Vagina (tissue), 2 donors: ENCODE results near the gene KCNJ18. TPM values are rescaled to one million over a fixed set of nuclear protein-coding genes. Genes with fewer than 3 reads are reported as not detected.
"Not testable (repeated sequence)": the region's sequence is repeated elsewhere in the genome, so short reads cannot be mapped to it uniquely, and the experiment has no call there.

Experiments used
- DNase-seq, 2 donors: peaks; one replicate each; pipeline ENCODE4 v3.0.0-alpha.2; 2017; ENCODE audit errors: extremely low spot score in 2 of 2
- H3K27ac ChIP-seq: fragments of 200-600 bp; sonication (generic); one replicate; pipeline ENCODE4 v1.5.1; 2019
- H3K27me3 ChIP-seq: fragments of 200-600 bp; sonication (generic); one replicate; pipeline ENCODE4 v1.5.1; 2019
- H3K36me3 ChIP-seq, 2 donors: fragments of 200-600 bp; sonication (generic); one replicate each; pipeline ENCODE4 v1.5.1; 2017 to 2019
- H3K4me1 ChIP-seq: fragments of 200-600 bp; sonication (generic); one replicate; pipeline ENCODE4 v1.5.1; 2019
- H3K4me3 ChIP-seq, 2 donors: fragments of 200-600 bp; sonication (generic); 1 replicate in 1 of 2; 2 replicates in 1 of 2; pipeline ENCODE4 v1.5.1; 2016 to 2019
- H3K9me3 ChIP-seq: fragments of 200-600 bp; sonication (generic); one replicate; pipeline ENCODE4 v1.5.1; 2019
- intact Hi-C: fragments of 100-400 bp; cut with DNase I; formaldehyde crosslinking; loops from one replicate; pipeline ENCODE4 v1.15.1; 2023
- total RNA-seq: library from RNA; depleted of rRNA; stranded (reverse); fragments of >200 nt; gene quantifications from one replicate; pipeline ENCODE4 v1.2.3, GENCODE V29; 2016

Gene KCNJ18
- total RNA-seq, 1 donor from 2014 or later: not detected

- H3K4me3 ChIP-seq, intact Hi-C loops, H3K36me3 ChIP-seq, H3K27ac ChIP-seq, H3K4me1 ChIP-seq, H3K9me3 ChIP-seq, H3K27me3 ChIP-seq: not testable (repeated sequence)
- DNase-seq: peak in 1 of 2 donors; percentile 86
Observed at GRCh38 chr17:21666711-21667412, 25.5 kb upstream of the KCNJ18 start.

GRCh38 chr17:21667413-21668117 is 24.8 kb upstream of the KCNJ18 start:
- intact Hi-C loops, H3K4me3 ChIP-seq, H3K4me1 ChIP-seq, H3K36me3 ChIP-seq, H3K27me3 ChIP-seq, H3K9me3 ChIP-seq, H3K27ac ChIP-seq: not testable (repeated sequence)
- DNase-seq: peak in 1 of 2 donors; percentile 82

GRCh38 chr17:21668118-21668488 is 24.2 kb upstream of the KCNJ18 start:
- H3K27me3 ChIP-seq, intact Hi-C loops, DNase-seq: not testable (repeated sequence)

GRCh38 chr17:21668746-21669508 is 23.4 kb upstream of the KCNJ18 start:
- H3K27me3 ChIP-seq, H3K4me1 ChIP-seq, H3K36me3 ChIP-seq, H3K9me3 ChIP-seq, H3K4me3 ChIP-seq, intact Hi-C loops, H3K27ac ChIP-seq: not testable (repeated sequence)
- DNase-seq: peak; percentile 85 to 95

More at GRCh38 chr17:21668118-21668488, 24.2 kb upstream of the KCNJ18 start:
- not testable (repeated sequence) for H3K27ac ChIP-seq, H3K36me3 ChIP-seq, H3K4me3 ChIP-seq, H3K4me1 ChIP-seq, H3K9me3 ChIP-seq

- H3K4me1 ChIP-seq, H3K9me3 ChIP-seq, H3K27ac ChIP-seq, H3K27me3 ChIP-seq, intact Hi-C loops, H3K36me3 ChIP-seq, H3K4me3 ChIP-seq: not testable (repeated sequence)
- peak; percentile 62 to 91 for DNase-seq
Observed at GRCh38 chr17:21669616-21670360, 22.5 kb upstream of the KCNJ18 start.

GRCh38 chr17:21670361-21671155 is 21.8 kb upstream of the KCNJ18 start:
- DNase-seq: peak; percentile 81 to 85
- H3K4me1 ChIP-seq, H3K27me3 ChIP-seq, H3K27ac ChIP-seq, H3K9me3 ChIP-seq, H3K4me3 ChIP-seq, intact Hi-C loops, H3K36me3 ChIP-seq: not testable (repeated sequence)

- H3K36me3 ChIP-seq, intact Hi-C loops, H3K9me3 ChIP-seq, H3K4me3 ChIP-seq, H3K27ac ChIP-seq, H3K4me1 ChIP-seq, H3K27me3 ChIP-seq: not testable (repeated sequence)
- DNase-seq: peak; percentile 77 to 81
Observed at GRCh38 chr17:21671437-21671836, 20.9 kb upstream of the KCNJ18 start.

- DNase-seq: peak; percentile 25 to 67
- H3K27me3 ChIP-seq, intact Hi-C loops, H3K4me3 ChIP-seq, H3K9me3 ChIP-seq, H3K4me1 ChIP-seq, H3K27ac ChIP-seq, H3K36me3 ChIP-seq: not testable (repeated sequence)
Observed at GRCh38 chr17:21671871-21672270, 20.5 kb upstream of the KCNJ18 start.

GRCh38 chr17:21673451-21674241 is 18.7 kb upstream of the KCNJ18 start:
- H3K9me3 ChIP-seq, H3K36me3 ChIP-seq, intact Hi-C loops, H3K27me3 ChIP-seq, H3K4me1 ChIP-seq, H3K4me3 ChIP-seq, H3K27ac ChIP-seq: not testable (repeated sequence)
- peak; percentile 84 to 91 for DNase-seq
